ENCODE results near the gene ZMYND8.

Gene ZMYND8

DNA sequence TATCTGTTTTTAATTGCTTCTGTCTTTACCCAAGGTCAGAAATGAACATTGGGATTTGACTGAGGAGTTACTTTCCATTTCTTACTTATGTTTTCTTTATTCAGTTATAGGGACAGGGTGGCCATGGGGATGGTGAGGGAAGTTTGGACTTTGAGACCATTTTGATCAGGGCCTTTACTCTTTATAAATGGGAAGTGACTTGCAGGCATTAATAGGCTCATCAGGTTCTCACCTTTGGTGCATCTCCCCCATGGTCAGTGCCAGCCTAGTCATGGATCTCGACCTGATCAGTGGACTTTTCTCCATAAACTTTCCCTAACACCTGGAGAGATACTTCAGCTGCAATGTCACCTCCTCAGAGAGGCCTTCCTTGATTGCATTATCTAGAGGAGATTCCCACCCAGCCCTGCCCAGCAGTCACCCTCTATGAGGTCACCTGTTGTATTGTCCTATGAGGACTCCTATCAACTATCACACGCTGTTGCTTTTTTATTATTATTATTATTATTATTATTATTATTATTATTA, 16.8 kb upstream of the ZMYND8 start:
- H3K27me3 ChIP-seq (replicated peaks; ENCODE audit: insufficient read depth, low read length): no peaks in the 10 kb centered on the region
- H3F3A ChIP-seq (ENCODE audit: insufficient read depth, low read length): no peaks in the 10 kb centered on the region
- no peak for DNase-seq
- H3K4me2 ChIP-seq (ENCODE audit: low read depth, low read length): no peak overlapping the region
- no peak overlapping the region for H2AFZ ChIP-seq (ENCODE audit: low read length)
- no peaks in the 10 kb centered on the region for H3K79me2 ChIP-seq (ENCODE audit: low read length)
- no peak for TF ChIP-seq EZH2phosphoT487 (IDR thresholded peaks at IDR 0.05; ENCODE audit: low read length)
- TF ChIP-seq EZH2 (optimal IDR thresholded peaks at IDR 0.05; ENCODE audit: low read depth, low read length): no peak
- TF ChIP-seq, protein P1, sequence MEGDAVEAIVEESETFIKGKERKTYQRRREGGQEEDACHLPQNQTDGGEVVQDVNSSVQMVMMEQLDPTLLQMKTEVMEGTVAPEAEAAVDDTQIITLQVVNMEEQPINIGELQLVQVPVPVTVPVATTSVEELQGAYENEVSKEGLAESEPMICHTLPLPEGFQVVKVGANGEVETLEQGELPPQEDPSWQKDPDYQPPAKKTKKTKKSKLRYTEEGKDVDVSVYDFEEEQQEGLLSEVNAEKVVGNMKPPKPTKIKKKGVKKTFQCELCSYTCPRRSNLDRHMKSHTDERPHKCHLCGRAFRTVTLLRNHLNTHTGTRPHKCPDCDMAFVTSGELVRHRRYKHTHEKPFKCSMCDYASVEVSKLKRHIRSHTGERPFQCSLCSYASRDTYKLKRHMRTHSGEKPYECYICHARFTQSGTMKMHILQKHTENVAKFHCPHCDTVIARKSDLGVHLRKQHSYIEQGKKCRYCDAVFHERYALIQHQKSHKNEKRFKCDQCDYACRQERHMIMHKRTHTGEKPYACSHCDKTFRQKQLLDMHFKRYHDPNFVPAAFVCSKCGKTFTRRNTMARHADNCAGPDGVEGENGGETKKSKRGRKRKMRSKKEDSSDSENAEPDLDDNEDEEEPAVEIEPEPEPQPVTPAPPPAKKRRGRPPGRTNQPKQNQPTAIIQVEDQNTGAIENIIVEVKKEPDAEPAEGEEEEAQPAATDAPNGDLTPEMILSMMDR (IDR thresholded peaks at IDR 0.05; ENCODE audit: low read length): no peak
- H3K9me3 ChIP-seq (replicated peaks; ENCODE audit: insufficient read depth, low read length): no peaks in the 10 kb centered on the region
- H3K4me1 ChIP-seq (ENCODE audit: low read length): no peaks in the 10 kb centered on the region
- no peaks in the 10 kb centered on the region for H4K20me1 ChIP-seq (ENCODE audit: insufficient read depth, low read length)
- H3K4me3 ChIP-seq (ENCODE audit: low read length): no peak overlapping the region
- H3K9ac ChIP-seq (ENCODE audit: low read length): no peak overlapping the region
- H3K9me2 ChIP-seq (replicated peaks; ENCODE audit: insufficient read depth, low read length): no peaks in the 10 kb centered on the region
- H3K36me3 ChIP-seq (replicated peaks; ENCODE audit: insufficient read depth, low read length): no peaks in the 10 kb centered on the region
- H3K27ac ChIP-seq (ENCODE audit: low read length): no peak overlapping the region

DNA sequence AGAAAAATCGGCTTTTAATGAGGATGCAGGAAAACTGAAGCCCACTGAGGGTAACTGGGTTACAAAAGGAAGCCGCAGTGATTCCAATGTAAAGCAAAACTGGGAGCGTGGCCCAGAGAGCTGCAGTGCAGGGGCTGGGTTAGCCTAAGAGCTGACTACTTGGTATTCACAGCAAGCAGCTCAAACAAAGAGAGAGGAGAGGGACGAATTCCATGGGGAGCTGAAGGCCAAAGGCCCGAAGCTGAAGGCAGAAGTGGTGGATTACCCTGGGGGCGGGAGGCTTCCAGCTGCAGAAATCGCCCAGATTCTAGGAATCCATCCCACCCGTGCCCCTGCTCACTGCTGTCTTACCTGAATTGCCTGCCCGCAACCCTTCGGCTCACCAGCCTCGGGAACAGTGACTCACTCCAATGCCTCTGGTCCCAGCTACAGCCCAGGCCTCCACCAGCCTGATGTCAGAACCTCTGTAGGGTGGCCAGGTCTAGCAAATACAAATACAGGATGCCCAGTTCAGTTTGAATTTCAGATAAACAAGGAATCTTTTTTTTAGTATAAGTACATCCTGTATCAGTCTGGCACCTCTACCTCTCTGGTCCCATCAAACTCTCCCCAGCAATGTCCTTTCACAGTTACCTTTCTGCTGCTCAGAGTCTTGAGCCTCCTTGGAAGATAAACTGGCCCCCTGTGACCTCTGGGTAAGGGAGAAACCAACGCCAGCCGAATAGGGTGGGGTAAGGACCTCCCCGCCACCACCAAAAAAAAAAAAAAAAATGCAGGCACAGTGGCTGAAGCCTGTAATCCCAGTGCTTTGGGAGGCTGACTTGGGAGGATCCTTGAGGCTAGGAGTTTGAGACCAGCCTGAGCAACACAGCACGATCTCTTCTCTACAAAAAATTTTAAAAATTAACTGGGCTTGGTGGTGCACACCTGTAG, 14.6 kb upstream of the ZMYND8 start:
- Histone ChIP-seq H3K27me3 (replicated peaks; ENCODE audit: insufficient read depth, low read length) (no peaks in the 10 kb centered on the region), H3K4me3 (ENCODE audit: low read length) (no peak overlapping the region), H3K9ac (ENCODE audit: low read length) (no peak overlapping the region), H3K9me2 (replicated peaks; ENCODE audit: insufficient read depth, low read length) (no peaks in the 10 kb centered on the region), H3K4me2 (ENCODE audit: low read depth, low read length) (no peak overlapping the region), H3K4me1 (ENCODE audit: low read length) (no peaks in the 10 kb centered on the region), H3K79me2 (ENCODE audit: low read length) (no peaks in the 10 kb centered on the region), H3K36me3 (replicated peaks; ENCODE audit: insufficient read depth, low read length) (no peaks in the 10 kb centered on the region), H3K9me3 (replicated peaks; ENCODE audit: insufficient read depth, low read length) (no peaks in the 10 kb centered on the region), H3K27ac (ENCODE audit: low read length) (no peak overlapping the region), H2AFZ (ENCODE audit: low read length) (no peak overlapping the region), H4K20me1 (ENCODE audit: insufficient read depth, low read length) (no peaks in the 10 kb centered on the region), H3F3A (ENCODE audit: insufficient read depth, low read length) (no peaks in the 10 kb centered on the region)
- TF ChIP-seq, protein P1 (IDR thresholded peaks at IDR 0.05; ENCODE audit: low read length): no peak
- no peak for TF ChIP-seq EZH2 (optimal IDR thresholded peaks at IDR 0.05; ENCODE audit: low read depth, low read length)
- TF ChIP-seq EZH2phosphoT487 (IDR thresholded peaks at IDR 0.05; ENCODE audit: low read length): no peak
- no peak for DNase-seq

DNA sequence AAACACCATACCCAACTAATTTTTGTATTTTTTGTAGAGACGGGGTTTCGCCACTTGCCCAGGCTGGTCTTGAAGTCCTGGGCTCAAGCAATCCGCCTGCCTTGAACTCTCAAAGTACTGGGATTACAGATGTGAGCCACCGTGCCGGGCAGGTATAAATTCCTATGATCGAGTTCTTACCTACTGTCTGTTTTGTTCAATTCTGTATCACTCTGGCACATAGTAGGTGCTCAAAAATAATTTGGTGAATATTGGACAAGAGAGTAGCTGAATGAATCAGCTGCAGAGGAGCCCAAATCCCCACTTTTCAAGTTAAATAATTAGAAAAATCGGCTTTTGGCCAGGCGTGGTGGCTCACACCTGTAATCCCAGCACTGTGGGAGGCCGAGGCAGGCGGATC, 13.7 kb upstream of the ZMYND8 start:
- H3K9ac ChIP-seq (ENCODE audit: low read length): no peak overlapping the region
- no peaks in the 10 kb centered on the region for H3K36me3 ChIP-seq (replicated peaks; ENCODE audit: insufficient read depth, low read length)
- no peak overlapping the region for H3K27ac ChIP-seq (ENCODE audit: low read length)
- H3K4me2 ChIP-seq (ENCODE audit: low read depth, low read length): no peak overlapping the region
- no peaks in the 10 kb centered on the region for H3K9me3 ChIP-seq (replicated peaks; ENCODE audit: insufficient read depth, low read length)
- DNase-seq: no peak
- H3K27me3 ChIP-seq (replicated peaks; ENCODE audit: insufficient read depth, low read length): no peaks in the 10 kb centered on the region
- H3K4me3 ChIP-seq (ENCODE audit: low read length): no peak overlapping the region
- H4K20me1 ChIP-seq (ENCODE audit: insufficient read depth, low read length): no peaks in the 10 kb centered on the region
- TF ChIP-seq EZH2phosphoT487 (IDR thresholded peaks at IDR 0.05; ENCODE audit: low read length) (no peak), EZH2 (optimal IDR thresholded peaks at IDR 0.05; ENCODE audit: low read depth, low read length) (no peak)
- TF ChIP-seq, protein P1 (IDR thresholded peaks at IDR 0.05; ENCODE audit: low read length): no peak
- H3K79me2 ChIP-seq (ENCODE audit: low read length): no peaks in the 10 kb centered on the region
- H3K4me1 ChIP-seq (ENCODE audit: low read length): no peaks in the 10 kb centered on the region
- H2AFZ ChIP-seq (ENCODE audit: low read length): no peak overlapping the region
- no peaks in the 10 kb centered on the region for H3K9me2 ChIP-seq (replicated peaks; ENCODE audit: insufficient read depth, low read length)
- no peaks in the 10 kb centered on the region for H3F3A ChIP-seq (ENCODE audit: insufficient read depth, low read length)
